Stimulated activated CD8-positive, alpha-beta memory T cell treated with anti-CD3 and anti-CD28 coated beads, Interleukin-7, amount 100 ng/mL, for 24 hours (primary cell): ENCODE data around the gene TMEM150B.
A peak's percentile ranks its signal among the peaks of the same experiment; 100 is the strongest.
"Not testable (repeated sequence)": the region's sequence is repeated elsewhere in the genome, so short reads cannot be mapped to it uniquely, and the experiment has no call there.

Experiments
- DNase-seq: peaks from one replicate; pipeline ENCODE4 v3.0.0-alpha.2; 2020; ENCODE audit warnings: low read depth

The TMEM150B gene

DNA sequence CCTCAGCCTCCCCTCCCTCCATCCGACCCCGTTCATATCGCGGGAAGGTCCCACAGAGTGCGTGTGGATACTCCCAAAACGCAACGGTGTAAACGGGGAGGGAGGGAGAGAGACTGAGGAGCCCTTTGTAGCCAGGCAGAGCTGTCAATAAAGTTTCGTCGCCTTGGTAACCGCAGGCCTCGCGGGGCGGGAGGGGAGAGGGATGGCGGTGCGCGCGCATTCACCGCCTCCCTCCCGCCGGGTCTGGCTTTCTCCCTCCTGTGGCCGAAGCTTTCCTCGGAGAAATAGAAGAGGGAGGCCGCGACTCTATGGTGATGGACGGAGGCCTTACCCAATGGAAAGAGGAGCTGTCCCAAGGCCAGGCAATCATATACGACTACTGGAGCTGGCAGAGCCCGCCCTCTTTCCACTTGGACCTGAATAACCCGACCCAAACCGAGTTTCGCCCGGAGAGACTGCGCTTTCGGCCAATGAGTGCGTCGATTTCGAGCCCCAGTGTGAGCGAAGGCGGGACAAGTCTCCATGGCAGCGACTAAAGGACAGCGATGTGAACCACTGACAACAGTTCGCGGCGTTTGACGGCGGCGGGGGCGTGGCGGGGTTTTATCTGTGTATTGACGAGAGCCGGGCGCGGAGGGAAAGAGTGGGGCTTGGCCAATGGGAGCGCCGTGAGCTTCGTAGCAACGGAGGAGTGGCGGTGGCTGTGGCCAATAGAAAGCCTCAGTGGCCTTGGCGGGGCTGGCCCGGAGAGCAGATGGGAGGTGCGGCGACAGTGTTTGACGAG lies 14.2 kb upstream of the TMEM150B start, which contains the start of gene KMT5C:
Gene KMT5C (plus strand): TSS at position 772 of the 784 bp plus-strand sequence. CDS start 2,061 bp downstream, outside the sequence.
- peak; percentile 100 for DNase-seq

DNA sequence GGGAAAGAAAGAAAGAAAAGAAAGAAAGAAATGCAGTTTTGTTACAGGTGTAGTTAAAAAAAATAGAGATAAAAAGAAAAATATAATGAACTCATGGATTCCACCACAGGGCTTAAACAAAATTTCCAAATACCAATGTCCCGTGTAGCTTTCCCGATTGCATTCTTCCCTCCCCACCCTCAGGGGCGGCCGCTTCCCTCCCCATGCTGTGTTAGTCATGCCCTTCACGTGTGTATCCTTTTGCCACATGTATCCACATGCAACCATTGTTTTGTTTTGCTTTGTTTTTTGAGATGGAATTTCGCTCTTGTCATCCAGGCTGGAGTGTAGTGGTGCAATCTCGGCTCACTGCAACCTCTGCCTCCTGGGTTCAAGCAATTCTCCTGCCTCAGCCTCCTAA lies 11.0 kb upstream of the TMEM150B start:
- DNase-seq, result no peak

DNA sequence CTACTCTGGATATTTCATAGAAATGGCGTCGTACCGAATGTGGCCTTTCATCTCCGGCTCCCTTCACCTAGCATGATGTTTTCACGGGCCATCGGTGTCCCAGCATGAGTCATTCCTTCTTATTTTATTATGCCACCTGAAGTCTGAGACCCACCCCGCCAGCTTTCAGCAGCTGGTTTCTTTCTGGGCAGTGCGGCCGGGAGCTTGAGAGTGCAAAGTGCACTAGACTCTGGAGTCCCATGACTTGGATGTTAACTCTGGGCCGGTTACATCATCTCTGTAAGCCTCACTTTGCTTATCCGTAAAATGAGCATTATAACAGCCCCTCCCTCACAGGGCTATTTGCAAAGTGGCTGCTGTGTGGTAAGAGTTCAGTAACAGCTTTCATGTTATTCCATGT lies 8.7 kb upstream of the TMEM150B start:
- DNase-seq, result no peak

DNA sequence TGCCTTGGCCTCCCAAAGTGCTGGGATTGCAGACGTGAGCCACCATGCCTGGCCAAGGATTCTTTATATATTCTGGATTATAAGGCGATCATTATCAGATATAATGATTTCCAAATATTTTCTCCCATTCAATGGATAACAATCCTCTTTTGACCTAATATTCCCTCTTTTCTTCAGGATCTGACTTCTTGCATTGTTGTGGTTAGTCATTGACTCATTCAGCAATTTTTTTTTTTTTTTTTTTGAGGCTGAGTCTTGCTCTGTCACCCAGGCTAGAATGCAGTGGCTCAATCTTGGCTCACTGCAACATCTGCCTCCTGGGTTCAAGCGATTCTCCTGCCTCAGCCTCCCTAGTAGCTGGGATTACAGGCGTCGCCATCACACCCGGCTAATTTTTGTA lies 4.7 kb upstream of the TMEM150B start:
- DNase-seq, result not testable (repeated sequence)

DNA sequence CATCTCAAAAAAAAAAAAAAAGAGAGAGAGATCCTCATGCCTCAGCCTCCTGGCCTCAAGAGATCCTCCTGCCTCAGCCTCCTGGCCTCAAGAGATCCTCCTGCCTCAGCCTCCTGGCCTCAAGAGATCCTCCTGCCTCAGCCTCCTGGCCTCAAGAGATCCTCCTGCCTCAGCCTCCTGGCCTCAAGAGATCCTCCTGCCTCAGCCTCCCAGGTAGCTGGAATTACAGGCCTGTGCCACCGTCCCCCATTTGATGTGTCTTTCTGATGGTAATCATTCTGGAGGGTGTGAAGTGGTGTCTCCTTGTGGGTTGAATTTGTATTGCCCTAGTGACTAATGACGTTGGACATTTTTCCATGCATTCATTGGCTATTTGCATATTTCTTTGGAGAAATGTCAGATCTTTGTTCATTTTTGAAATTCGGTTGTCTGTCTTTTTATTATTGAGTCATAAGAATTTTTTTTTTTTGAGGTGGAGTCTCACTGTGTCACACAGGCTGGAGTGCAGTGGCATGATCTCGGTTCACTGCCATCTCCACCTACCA lies 3.7 kb upstream of the TMEM150B start:
- DNase-seq, result not testable (repeated sequence)

DNA sequence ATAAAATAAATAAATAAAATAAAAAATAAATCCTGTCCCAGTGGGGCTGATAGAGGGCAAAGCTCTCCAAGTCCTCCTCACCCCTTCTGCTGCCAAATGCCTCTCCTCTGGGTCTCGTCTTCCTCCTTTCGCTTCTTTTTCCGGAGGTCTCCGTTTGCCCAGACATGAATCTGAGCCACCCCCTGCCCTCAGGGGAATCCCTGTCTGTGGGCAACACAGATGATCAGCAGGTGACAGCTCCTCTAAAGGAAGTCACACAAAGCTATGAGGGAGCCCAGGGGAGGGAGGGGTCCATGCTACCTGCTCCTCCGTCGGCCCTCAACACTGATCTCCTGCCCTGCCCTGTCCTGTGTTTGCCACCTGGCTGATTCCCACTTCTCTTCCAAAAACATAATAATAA lies 479 bp downstream of the TMEM150B start:
- no peak for DNase-seq

DNA sequence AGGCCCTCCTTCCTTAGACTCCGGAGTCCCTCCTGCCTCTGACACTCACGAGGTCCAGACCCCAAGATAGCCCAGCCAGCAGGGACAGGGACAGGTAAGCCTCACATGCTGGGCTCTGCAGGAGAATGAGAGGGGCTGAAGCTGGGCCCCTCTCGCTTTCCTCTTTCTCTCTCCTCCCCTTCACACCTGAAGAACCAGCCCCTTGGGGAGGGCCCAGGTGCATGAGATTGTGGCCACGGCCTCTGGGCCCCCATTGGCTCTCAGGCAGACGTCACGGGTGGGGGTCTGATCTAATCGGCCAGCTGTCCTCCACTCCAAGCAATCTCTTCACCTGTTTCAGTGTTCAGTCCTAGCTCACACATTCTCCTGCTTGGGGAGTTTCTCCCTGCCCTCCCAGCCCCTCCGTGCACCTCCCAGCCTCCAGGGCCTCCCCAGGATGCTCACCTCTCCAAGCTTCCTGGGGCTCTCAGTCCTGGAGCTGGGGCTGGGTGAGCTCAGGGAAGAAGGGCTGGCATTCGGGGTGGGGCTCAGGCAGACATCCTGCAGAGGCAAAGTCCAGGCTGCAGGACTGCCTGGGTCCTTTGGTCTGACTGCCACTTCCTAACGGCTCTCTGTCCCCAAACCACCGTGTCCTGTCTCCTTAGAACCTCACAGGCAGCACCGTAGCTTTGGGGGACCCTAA lies 2.8 kb downstream of the TMEM150B start:
- DNase-seq, result no peak

DNA sequence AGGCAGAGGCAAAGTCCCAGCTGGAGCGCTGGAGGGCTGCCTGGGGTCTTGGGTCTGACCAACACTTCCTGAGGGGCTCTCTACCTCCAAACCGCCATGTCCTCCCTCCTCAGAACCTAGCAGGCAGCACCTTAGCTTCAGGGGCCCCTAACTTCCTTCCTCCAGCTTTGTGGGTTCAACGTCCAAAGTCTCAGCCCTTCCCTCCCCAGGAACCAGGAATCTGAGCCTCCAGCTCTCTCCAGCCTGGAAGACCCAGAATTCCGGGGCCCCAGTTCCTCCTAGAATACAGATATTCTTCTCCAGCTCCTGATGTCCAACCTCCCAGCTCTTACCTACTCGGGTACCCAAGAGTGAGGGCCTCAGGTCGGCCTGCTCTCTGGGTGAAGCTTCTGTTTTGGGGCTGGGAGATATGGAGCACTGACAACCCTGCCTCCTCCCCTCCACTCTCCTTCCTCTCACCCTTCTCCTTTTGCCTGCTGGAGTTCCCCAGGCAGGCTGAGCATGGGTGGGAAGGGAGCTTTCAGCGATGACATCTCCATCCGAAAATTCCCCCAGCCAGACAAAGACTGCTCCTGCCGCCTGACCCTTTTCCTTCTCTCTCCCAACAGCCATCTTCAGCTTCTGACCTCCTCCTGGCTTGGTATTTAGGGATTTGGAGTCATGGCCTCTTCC lies 3.5 kb downstream of the TMEM150B start:
- no peak for DNase-seq

DNA sequence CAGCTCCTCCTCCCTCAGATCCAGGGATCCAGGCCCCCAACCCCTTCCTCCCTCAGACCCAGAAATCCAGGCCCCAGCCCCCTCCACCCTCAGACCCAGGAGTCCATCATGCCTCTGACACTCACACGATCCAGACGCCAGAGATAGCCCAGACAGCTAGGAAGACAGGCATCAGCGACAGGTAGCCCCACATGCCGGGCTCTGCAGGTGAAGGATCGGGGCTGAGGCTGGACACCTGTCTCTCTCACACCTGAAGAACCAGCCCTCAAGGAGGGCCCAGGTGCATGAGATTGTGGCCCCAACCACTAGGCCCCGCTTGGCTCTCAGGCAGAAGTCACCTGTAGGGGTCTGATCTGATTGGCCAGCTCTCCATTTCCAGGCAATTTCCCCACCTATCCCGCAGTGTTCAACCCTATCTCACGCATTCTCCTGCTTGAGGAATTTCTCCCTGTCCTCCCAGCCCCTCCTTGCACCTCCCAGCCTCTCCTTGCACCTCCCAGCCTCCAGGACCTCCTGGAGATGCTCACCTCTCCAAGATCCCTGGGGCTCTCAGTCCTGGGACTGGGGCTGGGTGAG lies 4.2 kb downstream of the TMEM150B start:
- no peak for DNase-seq

DNA sequence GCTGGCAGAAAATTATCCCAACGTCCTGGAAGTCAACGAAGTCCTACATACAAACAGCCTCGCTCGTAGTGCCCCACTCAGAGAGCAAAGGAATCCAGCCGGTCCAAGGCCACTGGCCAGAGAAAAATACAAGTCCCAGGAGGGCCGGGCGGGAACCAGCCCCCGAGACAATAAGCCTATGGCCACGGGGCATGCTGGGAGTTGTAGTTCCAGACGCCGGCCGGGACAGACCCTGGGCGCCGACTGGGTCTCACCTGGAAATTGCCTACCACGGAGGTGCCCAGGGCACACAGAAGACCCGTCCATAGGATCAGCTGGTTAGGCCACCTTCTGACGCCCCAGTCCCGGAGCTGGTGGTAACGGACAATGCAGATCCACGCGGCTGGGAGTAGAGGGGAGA lies 5.4 kb downstream of the TMEM150B start:
- DNase-seq, result no peak

DNA sequence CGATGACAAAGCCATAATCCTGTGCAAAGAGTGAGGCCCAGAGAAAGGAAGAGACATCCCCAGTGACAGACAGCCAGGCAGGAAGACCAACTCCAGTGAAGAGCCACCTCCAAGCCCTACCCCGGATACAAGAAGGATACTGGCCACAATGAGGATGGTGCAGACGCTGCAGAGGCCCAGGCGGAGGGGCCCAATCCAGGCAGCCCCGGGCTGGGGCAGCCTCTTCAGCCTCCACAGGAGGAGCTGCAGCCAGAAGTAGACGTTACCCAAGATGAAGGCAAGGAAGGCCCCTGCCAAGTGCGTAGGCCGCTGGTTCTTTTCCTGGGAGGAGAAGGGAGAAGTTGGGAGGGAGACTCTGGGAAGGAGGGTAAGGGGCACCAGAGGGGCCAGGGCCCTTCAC lies 8.5 kb downstream of the TMEM150B start:
- no peak for DNase-seq

DNA sequence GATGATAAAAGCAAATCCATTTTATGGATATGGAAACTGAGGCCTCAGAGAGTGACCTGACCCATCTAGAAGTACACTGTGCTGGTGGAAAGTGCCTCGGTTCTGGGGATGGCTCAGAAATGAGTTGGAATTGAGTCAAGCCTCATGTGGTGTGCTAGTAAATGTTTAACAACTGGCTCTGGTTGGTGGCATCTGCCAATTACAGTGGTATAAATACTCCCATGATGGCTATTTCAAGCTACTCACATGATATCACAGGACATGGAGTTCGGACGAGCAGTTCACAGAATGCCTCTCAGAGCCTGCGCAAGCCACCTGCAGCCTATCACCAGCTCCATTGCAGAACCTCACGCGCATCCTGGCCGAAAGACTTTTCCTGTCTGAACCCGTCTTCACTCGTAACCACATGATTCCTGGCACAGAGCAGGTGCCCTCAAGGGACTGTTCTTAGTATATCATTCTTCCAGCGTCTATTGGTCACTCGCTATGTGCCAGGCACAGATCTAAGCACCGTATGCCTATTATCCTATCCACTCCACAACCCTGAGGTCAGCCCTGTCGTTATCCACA lies 9.1 kb downstream of the TMEM150B start:
- DNase-seq, result no peak

DNA sequence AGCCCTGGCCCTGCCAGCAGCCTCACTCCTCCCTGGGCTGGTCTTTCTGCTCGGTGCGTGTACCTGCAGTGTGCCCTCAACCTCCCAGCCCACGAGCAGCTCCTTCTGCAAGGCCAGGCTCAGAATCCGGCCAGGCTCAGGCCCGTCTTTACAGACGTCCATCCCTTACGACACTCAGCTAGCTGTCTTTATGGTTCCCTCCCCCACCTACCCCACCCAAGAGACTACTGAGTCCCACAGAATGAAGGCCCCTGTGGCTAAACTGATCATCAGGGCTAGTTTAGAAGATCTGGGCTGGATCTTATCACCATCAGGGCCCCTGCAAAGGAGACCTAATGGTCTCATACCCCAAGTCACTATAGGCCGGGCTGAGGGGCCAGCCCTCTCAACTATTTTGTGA lies 10.7 kb downstream of the TMEM150B start:
- no peak for DNase-seq

DNA sequence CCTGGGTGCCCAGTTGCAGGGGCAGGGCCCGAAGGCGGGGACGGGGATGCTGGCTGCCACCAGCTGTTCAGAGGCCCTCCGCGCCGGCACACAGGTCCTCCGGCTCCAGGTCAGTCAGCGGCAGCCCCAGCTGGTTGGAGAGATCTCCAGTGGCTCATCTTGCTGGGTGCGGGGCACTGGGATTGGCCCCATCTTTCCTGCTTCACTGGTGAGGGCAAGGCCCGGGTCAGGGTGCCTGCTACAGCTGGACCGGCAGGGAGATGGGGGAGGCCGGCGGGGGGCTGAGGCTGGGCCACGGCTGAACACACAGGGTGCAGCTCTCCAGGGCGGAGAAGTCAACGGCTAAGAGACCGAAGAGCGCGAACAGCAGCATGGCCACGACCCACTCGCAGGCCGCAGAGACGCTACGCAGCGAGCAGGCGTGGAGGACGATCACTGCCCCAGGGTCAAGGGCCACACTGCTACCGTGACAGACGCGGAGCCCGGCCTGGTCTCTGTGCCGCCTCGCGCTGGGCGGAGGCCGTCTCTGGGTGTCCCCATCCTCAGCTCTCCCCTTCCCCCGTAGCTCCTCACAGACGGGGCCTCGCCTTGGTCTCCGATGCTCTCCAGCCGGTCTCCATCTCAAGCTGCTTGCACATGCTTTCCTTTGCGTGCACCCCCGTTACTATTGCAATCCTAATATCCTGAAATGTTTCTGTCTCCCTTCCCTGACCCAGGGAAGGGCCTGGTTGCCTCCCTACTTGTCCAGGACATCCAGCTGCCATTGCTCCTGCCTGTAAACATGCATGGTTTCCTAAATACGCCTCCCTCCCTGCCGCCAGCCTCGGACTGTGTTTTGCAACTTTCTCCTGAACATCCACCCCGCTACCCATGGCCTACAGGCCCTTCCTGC lies 12.3 kb downstream of the TMEM150B start:
- no peak for DNase-seq

DNA sequence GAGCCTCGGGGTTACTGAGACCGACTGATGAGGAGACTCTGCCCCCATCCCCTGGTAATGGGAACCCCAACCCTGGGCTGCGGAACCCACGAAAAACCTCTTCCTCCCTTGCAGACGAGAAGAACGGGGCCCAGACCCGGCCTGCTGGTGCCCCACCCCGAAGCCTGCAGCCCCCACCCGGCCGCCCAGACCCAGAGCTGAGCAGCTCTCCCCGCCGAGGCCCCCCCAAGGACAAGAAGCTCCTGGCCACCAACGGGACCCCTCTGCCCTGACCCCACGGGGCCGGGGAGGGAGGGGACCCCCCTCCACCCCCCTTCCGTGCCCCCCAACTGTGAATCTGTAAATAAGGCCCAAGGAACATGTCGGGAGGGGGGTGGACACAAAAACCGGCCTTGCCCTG lies 13.3 kb downstream of the TMEM150B start:
- DNase-seq, result no peak

DNA sequence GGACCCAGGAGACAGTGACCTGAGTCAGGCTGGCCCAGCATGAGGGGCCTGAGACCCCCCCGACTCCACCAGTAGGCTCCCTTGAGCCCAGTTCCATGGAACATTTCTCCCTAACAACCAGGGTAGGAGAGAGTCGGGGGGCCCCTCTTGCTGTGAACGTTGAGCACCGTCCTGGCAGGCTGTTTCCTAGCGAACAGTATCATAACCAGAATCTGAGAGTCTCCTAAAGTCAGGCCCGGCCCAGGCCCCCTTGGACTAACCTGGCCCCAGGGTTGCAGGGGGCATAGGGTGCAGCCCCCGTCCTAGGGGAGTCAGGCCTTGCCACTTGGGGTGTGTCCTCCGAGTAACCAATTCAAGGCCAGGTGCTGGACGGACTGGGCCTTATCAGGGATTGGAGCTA lies 13.7 kb downstream of the TMEM150B start:
- no peak for DNase-seq

DNA sequence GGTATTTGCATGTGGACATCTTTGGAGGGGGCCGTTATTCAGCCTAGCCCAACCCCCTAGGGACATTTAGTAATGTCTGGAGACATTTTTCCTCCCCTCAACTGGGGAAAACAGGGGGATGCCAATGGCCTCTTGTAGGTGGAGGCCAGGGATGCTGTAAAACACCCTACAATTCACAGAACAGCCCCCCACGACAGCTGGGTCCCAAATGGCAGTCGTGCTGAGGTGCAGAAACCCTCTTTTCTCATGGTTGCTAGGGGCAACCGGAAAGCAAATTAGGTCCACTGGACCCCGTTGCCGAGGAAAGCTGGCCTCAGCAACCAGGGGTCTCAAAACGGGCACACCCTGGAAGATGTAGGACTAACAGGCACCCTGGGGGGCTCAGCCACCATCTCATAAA lies 14.6 kb downstream of the TMEM150B start:
- DNase-seq, result no peak

DNA sequence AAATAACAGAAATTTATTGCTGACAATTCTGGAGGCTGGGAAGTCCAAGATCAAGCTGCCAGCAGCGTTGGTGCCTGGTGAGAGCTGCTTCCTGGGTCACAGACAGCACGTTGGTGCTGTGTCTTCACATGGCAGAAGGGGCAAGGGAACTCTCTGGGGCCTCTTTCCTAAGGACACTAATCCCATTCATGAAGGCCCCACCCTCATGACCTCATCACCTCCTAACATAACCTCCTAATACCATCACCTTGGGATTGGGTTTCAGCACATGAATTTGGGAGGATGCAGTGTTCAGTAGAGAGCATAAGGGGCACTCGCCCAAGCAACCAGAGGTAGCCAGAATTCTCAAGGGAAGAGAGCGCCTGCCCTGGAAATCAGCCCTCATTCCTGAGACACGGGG lies 15.7 kb downstream of the TMEM150B start:
- DNase-seq, result no peak

DNA sequence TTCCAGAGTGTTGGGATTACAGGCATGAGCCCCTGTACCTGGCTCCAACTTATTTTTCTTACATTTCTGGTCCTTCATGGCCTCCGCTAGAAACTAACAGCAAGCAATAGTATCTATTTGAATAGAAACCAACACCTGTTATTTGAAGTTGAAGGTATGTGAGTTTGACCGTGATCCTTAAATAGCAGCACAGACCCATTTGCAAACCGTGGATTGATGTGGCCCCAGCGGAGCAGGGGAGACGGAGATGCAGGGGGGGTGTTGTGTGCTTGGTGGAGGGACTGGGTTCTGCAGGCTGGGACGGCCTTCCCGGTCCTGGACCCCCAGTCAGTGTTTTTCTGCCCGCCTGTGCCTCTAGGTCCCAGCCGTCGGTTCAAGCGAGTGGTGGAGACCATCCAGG lies 16.9 kb downstream of the TMEM150B start:
- no peak for DNase-seq

DNA sequence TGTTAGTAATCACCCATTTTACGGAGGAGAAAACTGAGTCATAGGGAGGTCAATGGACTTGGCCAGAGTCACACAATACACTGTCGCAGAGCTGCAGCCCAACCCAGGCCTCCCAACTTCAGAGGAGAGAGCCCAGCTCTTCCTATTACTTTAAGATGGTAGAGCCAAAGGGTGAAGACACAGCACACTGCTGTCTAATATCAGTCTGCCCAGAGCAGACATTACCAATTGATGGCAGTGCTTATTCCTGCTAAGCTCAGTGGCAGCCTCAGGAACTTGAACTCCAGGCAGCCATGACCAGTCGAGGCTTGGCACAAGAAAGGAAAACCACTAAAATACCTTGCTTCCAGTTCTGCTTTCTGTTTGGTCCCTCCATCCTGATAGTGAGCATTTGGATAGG lies 18.4 kb downstream of the TMEM150B start:
- no peak for DNase-seq

DNA sequence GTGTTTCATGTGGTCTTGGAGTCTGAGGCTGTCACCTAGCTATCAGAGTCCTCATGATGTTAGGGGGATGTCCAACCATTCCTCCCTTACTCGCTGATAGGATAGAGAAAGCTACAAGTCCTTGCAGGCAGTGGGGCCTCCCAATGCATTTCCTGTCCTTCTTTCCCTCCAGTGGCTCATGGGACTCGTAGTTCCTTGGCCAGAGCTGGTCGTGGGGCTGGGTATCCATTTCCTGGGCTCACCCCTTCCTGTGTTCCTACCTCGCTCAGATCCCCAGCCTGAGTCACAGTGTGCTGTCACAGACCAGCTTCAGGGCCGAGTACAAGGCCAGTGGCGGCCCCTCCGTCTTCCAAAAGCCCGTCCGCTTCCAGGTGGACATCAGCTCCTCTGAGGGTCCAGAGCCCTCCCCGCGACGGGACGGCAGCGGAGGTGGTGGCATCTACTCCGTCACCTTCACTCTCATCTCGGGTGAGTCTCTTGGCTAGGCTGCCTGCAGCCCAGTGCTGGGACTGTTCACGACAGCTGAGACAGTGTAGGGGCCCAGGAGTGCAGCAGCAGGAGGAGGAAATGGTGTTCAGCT lies 19.1 kb downstream of the TMEM150B start:
- DNase-seq, result no peak
